Left cardiac atrium (tissue), 4 donors: Measurements from ENCODE around the gene NUDT1. TPM values are rescaled to one million over a fixed set of nuclear protein-coding genes. Genes with fewer than 3 reads are reported as not detected.
A peak's percentile ranks its signal among the peaks of the same experiment; 100 is the strongest.

ENCODE experiments used
- ATAC-seq, 2 donors: fragments of 200-7000 bp; cut with Tn5 transposase; one replicate each; pipeline ENCODE4 v1.9.1; 2020; ENCODE audit warnings: mild to moderate bottlenecking in 2 of 2, moderate library complexity in 2 of 2
- DNase-seq: peaks from one replicate; pipeline ENCODE4 v3.0.0-alpha.2; 2020
- intact Hi-C, 2 donors: fragments of 100-400 bp; cut with DNase I; formaldehyde crosslinking; loops; one replicate each; pipeline versions ENCODE4 v1.14.1 to v1.15.1; 2022 to 2023
- total RNA-seq, 2 donors: library from RNA; stranded (reverse); fragmentation: NEBNext Ultra II Directional; extraction: Animal tissue kit (Norgen Biotek cat#: 25700); gene quantifications; one replicate each; pipeline ENCODE4 v1.2.1, GENCODE V29; 2021
- donor health status: DM: no; HTN: yes; CAD: no.
- donor health status: DM: no; HTN: yes; CAD: no; lungs with severe emphysema.
- donor health status: DM: yes; HTN: yes; CAD: no.
- donor health status: Dilated cardiomyopathy.

Gene NUDT1
- total RNA-seq, 2 donors from 2014 or later, result 15.4 to 15.8 TPM

GRCh38 chr7:2202901-2203765 is 38.9 kb upstream of the NUDT1 start:
- intact Hi-C loops, result loop anchor here (10.0 kb wide), 1 partner anchor 538 kb away; no protein-coding TSS in a partner anchor
- DNase-seq (peak; percentile 8), ATAC-seq (no peak)

GRCh38 chr7:2203766-2204300 is 38.2 kb upstream of the NUDT1 start:
- ATAC-seq (no peak), DNase-seq (no peak)
- intact Hi-C loops, result loop anchor here (10.0 kb wide), 1 partner anchor 539 kb away; no protein-coding TSS in a partner anchor

GRCh38 chr7:2204446-2204845 is 37.6 kb upstream of the NUDT1 start:
- ATAC-seq, result no peak
- intact Hi-C loops, result loop anchor here (10.0 kb wide), 1 partner anchor 540 kb away; no protein-coding TSS in a partner anchor
- DNase-seq, result peak; percentile 11

- ATAC-seq (no peak), DNase-seq (peak; percentile 4)
- intact Hi-C loops, result loop anchor here (5.0 to 10.0 kb wide), 2 partner anchors 103 to 540 kb away; no protein-coding TSS in a partner anchor
Measured at GRCh38 chr7:2205036-2205780, 36.8 kb upstream of the NUDT1 start.

GRCh38 chr7:2208712-2209111 is 33.3 kb upstream of the NUDT1 start:
- DNase-seq (peak; percentile 14), ATAC-seq (no peak)
- intact Hi-C loops, result loop anchor here (5.0 to 10.0 kb wide), 2 partner anchors 106 to 544 kb away; no protein-coding TSS in a partner anchor

- intact Hi-C loops, result loop anchor here (5.0 to 10.0 kb wide), 2 partner anchors 107 to 545 kb away; no protein-coding TSS in a partner anchor
- DNase-seq, result peak; percentile 78
Measured at GRCh38 chr7:2209146-2209960, 32.7 kb upstream of the NUDT1 start.

GRCh38 chr7:2209961-2210323 is 32.1 kb upstream of the NUDT1 start:
- intact Hi-C loops, result loop anchor here (5.0 to 10.0 kb wide), 3 partner anchors 108 to 633 kb away; no protein-coding TSS in a partner anchor
- no peak for ATAC-seq
- DNase-seq, result no peak

More at GRCh38 chr7:2209146-2209960, 32.7 kb upstream of the NUDT1 start:
- peak; percentile 65 to 85 for ATAC-seq

GRCh38 chr7:2210551-2211258 is 31.3 kb upstream of the NUDT1 start:
- DNase-seq, result no peak
- intact Hi-C loops, result loop anchor here (5.0 kb wide), 1 partner anchor 633 kb away; no protein-coding TSS in a partner anchor
- no peak for ATAC-seq

- intact Hi-C loops, result loop anchor here (5.0 kb wide), 1 partner anchor 634 kb away; no protein-coding TSS in a partner anchor
- DNase-seq (no peak), ATAC-seq (no peak)
Measured at GRCh38 chr7:2211259-2211880, 30.7 kb upstream of the NUDT1 start.

- intact Hi-C loops, result loop anchor here (5.0 kb wide), 1 partner anchor 635 kb away; no protein-coding TSS in a partner anchor
- ATAC-seq, result no peak
Measured at GRCh38 chr7:2211926-2212325, 30.1 kb upstream of the NUDT1 start.

GRCh38 chr7:2212906-2213305 is 29.1 kb upstream of the NUDT1 start:
- intact Hi-C loops, result loop anchor here (5.0 kb wide), 1 partner anchor 636 kb away; no protein-coding TSS in a partner anchor
- DNase-seq, result no peak
- ATAC-seq, result no peak

More at GRCh38 chr7:2211926-2212325, 30.1 kb upstream of the NUDT1 start:
- no peak for DNase-seq

- intact Hi-C loops, result loop anchor here (5.0 kb wide), 1 partner anchor 636 kb away; no protein-coding TSS in a partner anchor
- DNase-seq (peak; percentile 61), ATAC-seq (peak; percentile 64 to 78)
Measured at GRCh38 chr7:2213551-2214215, 28.3 kb upstream of the NUDT1 start.

- DNase-seq, result no peak
- ATAC-seq, result peak; percentile 29 to 59
- intact Hi-C loops, result loop anchor here (5.0 kb wide), 1 partner anchor 637 kb away; no protein-coding TSS in a partner anchor
Measured at GRCh38 chr7:2214636-2215035, 27.4 kb upstream of the NUDT1 start.

- DNase-seq, result no peak
- ATAC-seq, result no peak
- intact Hi-C loops, result no loop called here
Measured at GRCh38 chr7:2215851-2216250, 26.2 kb upstream of the NUDT1 start.

GRCh38 chr7:2217206-2217605 is 24.8 kb upstream of the NUDT1 start:
- no peak for ATAC-seq
- intact Hi-C loops, result no loop called here
- DNase-seq, result no peak

- intact Hi-C loops, result no loop called here
- DNase-seq (no peak), ATAC-seq (no peak)
Measured at GRCh38 chr7:2217716-2218443, 24.1 kb upstream of the NUDT1 start.
